IMR-90 (cell line): Measurements from ENCODE around the gene PDE4B. TPM values are rescaled to one million over a fixed set of nuclear protein-coding genes. Genes with fewer than 3 reads are reported as not detected.

ENCODE experiments used
- ATAC-seq: fragments of 200-7000 bp; cut with Tn5 transposase; 2 replicates; pipeline ENCODE4 v1.9.1; 2020; ENCODE audit warnings: low read depth, mild to moderate bottlenecking, moderate library complexity
- BruUV-seq: library from RNA; stranded (reverse); fragments of 400-500 nt; replicated peaks from 2 replicates; lab custom pipeline; 2021; lab: Mats Ljungman, UMichigan
- CTCF ChIA-PET: fragments of 300-600 bp; formaldehyde crosslinking; extraction: SDS; loops from one replicate; lab custom pipeline; 2021; ENCODE audit warnings: antibody characterized with exemption; lab: Yijun Ruan, JAX
- POLR2A ChIA-PET: fragments of 300-600 bp; sonication (Branson Sonifier 250); formaldehyde crosslinking; loops from one replicate; lab custom pipeline; 2022; ENCODE audit warnings: antibody characterized with exemption; ENCODE audit not compliant: unreplicated experiment; lab: Charles Lee
- DNase-seq: peaks from one replicate; pipeline ENCODE4 v3.0.0; 2013
- H2AFZ ChIP-seq: replicated peaks from 2 replicates; pipeline ENCODE3; 2013; ENCODE audit warnings: low read length, mild to moderate bottlenecking; ENCODE audit not compliant: poor library complexity
- H2AK5ac ChIP-seq: 2 replicates; pipeline ENCODE4 v1.6.1; 2013; ENCODE audit warnings: low read depth, low read length, inconsistent platforms
- H2AK9ac ChIP-seq: replicated peaks from 2 replicates; pipeline ENCODE3; 2013; ENCODE audit warnings: mild to moderate bottlenecking, low read depth, low read length, moderate library complexity; ENCODE audit not compliant: poor library complexity
- H2BK120ac ChIP-seq: 2 replicates; pipeline ENCODE4 v1.6.1; 2013; ENCODE audit warnings: low read depth, low read length, inconsistent platforms
- H2BK15ac ChIP-seq: 3 replicates; pipeline ENCODE4 v1.6.1; 2013; ENCODE audit warnings: low read depth, low read length, inconsistent platforms
- H2BK20ac ChIP-seq: 2 replicates; pipeline ENCODE4 v1.6.1; 2013; ENCODE audit warnings: low read depth, mild to moderate bottlenecking, inconsistent platforms, low read length, moderate library complexity
- H2BK5ac ChIP-seq: 2 replicates; pipeline ENCODE4 v1.6.1; 2013; ENCODE audit warnings: mild to moderate bottlenecking, low read depth, low read length, inconsistent platforms; ENCODE audit not compliant: poor library complexity, severe bottlenecking
- H3K14ac ChIP-seq: replicated peaks from 2 replicates; pipeline ENCODE4 v1.6.1; 2013; ENCODE audit warnings: low read depth, low read length, inconsistent platforms
- H3K18ac ChIP-seq: 2 replicates; pipeline ENCODE4 v1.6.1; 2013; ENCODE audit warnings: low read depth, low read length, control low read depth
- H3K23ac ChIP-seq: 2 replicates; pipeline ENCODE4 v1.6.1; 2013; ENCODE audit warnings: low read depth, low read length, inconsistent platforms
- H3K27ac ChIP-seq: 2 replicates; pipeline ENCODE4 v1.5.1; 2013; ENCODE audit warnings: mild to moderate bottlenecking, control low read depth, low read length; ENCODE audit not compliant: insufficient read depth
- H3K27me3 ChIP-seq: 2 replicates; pipeline ENCODE4 v1.6.1; 2013; ENCODE audit warnings: low read length; ENCODE audit not compliant: control insufficient read depth, insufficient read depth
- H3K36me3 ChIP-seq: 2 replicates; pipeline ENCODE4 v1.6.1; 2013; ENCODE audit warnings: low read length, mixed read lengths; ENCODE audit not compliant: control insufficient read depth, insufficient read depth
- H3K4ac ChIP-seq: 2 replicates; pipeline ENCODE4 v1.6.1; 2013; ENCODE audit warnings: low read depth, low read length, inconsistent platforms
- H3K4me1 ChIP-seq: 2 replicates; pipeline ENCODE4 v1.6.1; 2013; ENCODE audit warnings: low read length, mixed read lengths; ENCODE audit not compliant: control insufficient read depth, insufficient read depth
- H3K4me2 ChIP-seq: 2 replicates; pipeline ENCODE4 v1.6.1; 2013; ENCODE audit warnings: low read depth, mild to moderate bottlenecking, control low read depth, low read length, moderate library complexity
- H3K4me3 ChIP-seq: 2 replicates; pipeline ENCODE4 v1.5.1; 2013; ENCODE audit warnings: low read depth, mild to moderate bottlenecking, control low read depth, low read length, moderate library complexity; ENCODE audit not compliant: insufficient read depth
- H3K56ac ChIP-seq: 2 replicates; pipeline ENCODE4 v1.6.1; 2013; ENCODE audit warnings: low read length, inconsistent platforms; ENCODE audit not compliant: insufficient read depth; ENCODE audit errors: extremely low read depth
- H3K79me1 ChIP-seq, 2 experiments: 2 replicates each; pipeline ENCODE4 v1.6.1; 2013; ENCODE audit warnings: low read length in 2 of 2, inconsistent platforms in 1 of 2, low read depth in 1 of 2
- H3K9ac ChIP-seq: 2 replicates; pipeline ENCODE4 v1.6.1; 2013; ENCODE audit warnings: low read depth, low read length, control low read depth
- H3K9me1 ChIP-seq: 2 replicates; pipeline ENCODE4 v1.6.1; 2013; ENCODE audit warnings: low read length, inconsistent platforms; ENCODE audit not compliant: insufficient read depth
- H3K9me3 ChIP-seq: 2 replicates; pipeline ENCODE4 v1.6.1; 2013; ENCODE audit warnings: low read length; ENCODE audit not compliant: control insufficient read depth, insufficient read depth
- H4K20me1 ChIP-seq: 2 replicates; pipeline ENCODE4 v1.6.1; 2013; ENCODE audit warnings: low read length, inconsistent platforms; ENCODE audit not compliant: insufficient read depth
- H4K5ac ChIP-seq: 2 replicates; pipeline ENCODE4 v1.6.1; 2013; ENCODE audit warnings: mild to moderate bottlenecking, low read depth, low read length, control low read depth
- H4K8ac ChIP-seq, 2 experiments: 2 replicates each; pipeline ENCODE4 v1.6.1; 2013; ENCODE audit warnings: low read depth in 2 of 2, low read length in 2 of 2, control low read depth in 1 of 2, inconsistent platforms in 1 of 2
- H4K91ac ChIP-seq: 2 replicates; pipeline ENCODE4 v1.6.1; 2013; ENCODE audit warnings: low read depth, low read length, inconsistent platforms; ENCODE audit not compliant: insufficient read depth
- BHLHE40 ChIP-seq: fragments of 150-350 bp; IDR thresholded peaks from 2 replicates; pipeline ENCODE4 v1.6.1; 2016; ENCODE audit warnings: mild to moderate bottlenecking, low read depth, low read length
- CEBPB ChIP-seq: IDR thresholded peaks from 2 replicates; pipeline ENCODE4 v1.6.1; 2012; ENCODE audit warnings: low read depth, low read length, improper control_type of control experiment
- CHD1 ChIP-seq: IDR thresholded peaks from 2 replicates; pipeline ENCODE4 v1.6.1; 2012; ENCODE audit warnings: low read depth, low read length, improper control_type of control experiment
- ELK1 ChIP-seq: fragments of 150-350 bp; IDR thresholded peaks from 2 replicates; pipeline ENCODE4 v1.6.1; 2016; ENCODE audit warnings: low read depth, mild to moderate bottlenecking, low read length, moderate library complexity, borderline replicate concordance
- MXI1 ChIP-seq: IDR thresholded peaks from 2 replicates; pipeline ENCODE4 v1.6.1; 2012; ENCODE audit warnings: low read depth, mild to moderate bottlenecking, low read length, moderate library complexity, borderline replicate concordance
- NFE2L2 ChIP-seq: fragments of 150-350 bp; IDR thresholded peaks from 2 replicates; pipeline ENCODE4 v1.6.1; 2016; ENCODE audit warnings: low read depth, mild to moderate bottlenecking, low read length
- POLR2A ChIP-seq: IDR thresholded peaks from 2 replicates; pipeline ENCODE4 v1.6.1; 2012; ENCODE audit warnings: mild to moderate bottlenecking, low read depth, low read length
- RAD21 ChIP-seq: IDR thresholded peaks from 2 replicates; pipeline ENCODE4 v1.6.1; 2012; ENCODE audit warnings: low read length, improper control_type of control experiment
- RCOR1 ChIP-seq: IDR thresholded peaks from 2 replicates; pipeline ENCODE4 v1.6.1; 2012; ENCODE audit warnings: mild to moderate bottlenecking, low read length, improper control_type of control experiment; ENCODE audit not compliant: insufficient replicate concordance
- SMC3 ChIP-seq: fragments of 150-350 bp; IDR thresholded peaks from 2 replicates; pipeline ENCODE4 v1.6.1; 2016; ENCODE audit warnings: low read depth, mild to moderate bottlenecking, antibody characterized with exemption, low read length, moderate library complexity
- WGBS, 2 experiments: methylation state at CpG; one replicate each; pipeline versions ENCODE4 v1.1.5 to v1.1.7; 2013; ENCODE audit warnings: missing lambda C conversion rate in 2 of 2; ENCODE audit not compliant: insufficient read length in 1 of 2; ENCODE audit errors: extremely low coverage in 2 of 2; 5-methylcytosine and 5-hydroxymethylcytosine counted together
- dilution Hi-C: fragments of 300-500 bp; cut with HindIII; formaldehyde crosslinking; loops from one replicate; pipeline ENCODE4 v1.14.3; 2018; ENCODE audit warnings: low sequenced_read_pairs; ENCODE audit not compliant: unreplicated experiment
- in situ Hi-C: fragments of 300-500 bp; cut with MboI; formaldehyde crosslinking; loops from 3 replicates; pipeline ENCODE4 v1.14.3; 2019; ENCODE audit warnings: low sequenced_read_pairs, inconsistent platforms, mixed read lengths
- intact Hi-C: fragments of 100-400 bp; cut with micrococcal nuclease; formaldehyde crosslinking; loops from 2 replicates; pipeline ENCODE4 v1.10.0; 2022
- polyA plus RNA-seq, 3 experiments: library from polyadenylated mRNA; depleted of rRNA; stranded (reverse); fragments of >200 nt; gene quantifications; 2 replicates each; pipeline ENCODE4 v1.2.3, GENCODE V29; 2012; ENCODE audit warnings: low replicate concordance in 1 of 3
- total RNA-seq: library from RNA; depleted of rRNA; stranded (reverse); fragments of >200 nt; gene quantifications from 2 replicates; pipeline ENCODE4 v1.2.3, GENCODE V29; 2012
- TF ChIP-seq, protein P1 (sequence below): conservative IDR thresholded peaks from 2 replicates; pipeline ENCODE4 v1.5.1; 2012; ENCODE audit warnings: mild to moderate bottlenecking, low read depth, low read length, improper control_type of control experiment
- TF ChIP-seq, protein P2 (sequence below): fragments of 150-350 bp; IDR thresholded peaks from 2 replicates; pipeline ENCODE4 v1.6.1; 2017; ENCODE audit warnings: mild to moderate bottlenecking, antibody characterized with exemption, low read length, low read depth

Gene PDE4B
- total and polyA plus RNA-seq, 2 of the 4 experiments (the other 2 are of a cell fraction): 5.8 to 21.3 TPM

DNA sequence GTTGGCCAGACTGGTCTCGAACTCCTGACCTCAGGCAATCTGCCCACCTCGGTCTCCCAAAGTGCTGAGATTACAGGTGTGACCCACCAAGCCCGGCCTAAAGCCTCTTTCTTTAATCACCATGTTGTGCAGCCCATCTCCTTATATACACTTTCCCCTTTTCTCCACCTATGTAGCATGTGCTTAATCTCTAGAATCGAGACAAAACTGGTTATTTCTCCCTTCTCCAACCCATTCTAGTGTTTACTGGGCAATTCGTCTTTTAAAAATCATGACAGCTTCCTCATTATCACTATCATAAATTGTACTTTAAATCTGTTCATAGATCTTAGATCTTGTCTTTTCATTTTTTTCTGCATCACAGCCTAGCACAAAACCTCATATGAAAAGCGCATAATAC is 285.7 kb downstream of the PDE4B start:
- Histone ChIP-seq H3K79me1 (no peaks in the 10 kb centered on the region), H3K27me3 (no peaks in the 10 kb centered on the region), H2BK5ac (no peak overlapping the region), H2BK15ac (no peak overlapping the region), H3K56ac (no peak overlapping the region), H3K9ac (no peak overlapping the region), H3K23ac (no peak overlapping the region), H2BK120ac (no peak overlapping the region), H3K4me2 (no peak overlapping the region), H2AK9ac (no peak overlapping the region), H3K4me3 (no peak overlapping the region), H4K91ac (no peak overlapping the region), H3K18ac (no peak overlapping the region), H4K20me1 (no peaks in the 10 kb centered on the region), H3K36me3 (no peaks in the 10 kb centered on the region), H2AK5ac (no peak overlapping the region), H3K9me3 (no peaks in the 10 kb centered on the region), H4K5ac (no peak overlapping the region), H4K8ac (no peak overlapping the region), H3K9me1 (no peaks in the 10 kb centered on the region), H3K4ac (no peak overlapping the region), H3K4me1 (no peaks in the 10 kb centered on the region), H2BK20ac (no peak overlapping the region), H2AFZ (no peak overlapping the region), H3K14ac (no peak overlapping the region), H3K27ac (no peak overlapping the region)
- ATAC-seq (no peak), DNase-seq (no peak)
- TF ChIP-seq, protein P1, sequence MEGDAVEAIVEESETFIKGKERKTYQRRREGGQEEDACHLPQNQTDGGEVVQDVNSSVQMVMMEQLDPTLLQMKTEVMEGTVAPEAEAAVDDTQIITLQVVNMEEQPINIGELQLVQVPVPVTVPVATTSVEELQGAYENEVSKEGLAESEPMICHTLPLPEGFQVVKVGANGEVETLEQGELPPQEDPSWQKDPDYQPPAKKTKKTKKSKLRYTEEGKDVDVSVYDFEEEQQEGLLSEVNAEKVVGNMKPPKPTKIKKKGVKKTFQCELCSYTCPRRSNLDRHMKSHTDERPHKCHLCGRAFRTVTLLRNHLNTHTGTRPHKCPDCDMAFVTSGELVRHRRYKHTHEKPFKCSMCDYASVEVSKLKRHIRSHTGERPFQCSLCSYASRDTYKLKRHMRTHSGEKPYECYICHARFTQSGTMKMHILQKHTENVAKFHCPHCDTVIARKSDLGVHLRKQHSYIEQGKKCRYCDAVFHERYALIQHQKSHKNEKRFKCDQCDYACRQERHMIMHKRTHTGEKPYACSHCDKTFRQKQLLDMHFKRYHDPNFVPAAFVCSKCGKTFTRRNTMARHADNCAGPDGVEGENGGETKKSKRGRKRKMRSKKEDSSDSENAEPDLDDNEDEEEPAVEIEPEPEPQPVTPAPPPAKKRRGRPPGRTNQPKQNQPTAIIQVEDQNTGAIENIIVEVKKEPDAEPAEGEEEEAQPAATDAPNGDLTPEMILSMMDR: no peak
- TF ChIP-seq BHLHE40 (no peak), NFE2L2 (no peak), MXI1 (no peak), RAD21 (no peak), POLR2A (no peak), CHD1 (no peak), SMC3 (no peak), ELK1 (no peak), RCOR1 (no peak), CEBPB (no peak)
- TF ChIP-seq, protein P2, sequence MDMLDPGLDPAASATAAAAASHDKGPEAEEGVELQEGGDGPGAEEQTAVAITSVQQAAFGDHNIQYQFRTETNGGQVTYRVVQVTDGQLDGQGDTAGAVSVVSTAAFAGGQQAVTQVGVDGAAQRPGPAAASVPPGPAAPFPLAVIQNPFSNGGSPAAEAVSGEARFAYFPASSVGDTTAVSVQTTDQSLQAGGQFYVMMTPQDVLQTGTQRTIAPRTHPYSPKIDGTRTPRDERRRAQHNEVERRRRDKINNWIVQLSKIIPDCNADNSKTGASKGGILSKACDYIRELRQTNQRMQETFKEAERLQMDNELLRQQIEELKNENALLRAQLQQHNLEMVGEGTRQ: no peak
- ChIA-PET CTCF (no interaction called here), POLR2A (no interaction called here)
- WGBS, 2 experiments: 50% methylated on average over 1 of the region's 6 CpGs; no CpG with 5 or more reads in 1 of the 2 experiments
- intact Hi-C loops (no loop called here), dilution Hi-C loops (no loop called here), in situ Hi-C loops (no loop called here)
- BruUV-seq: no TSS peak
